Left renal pelvis (tissue), 4 donors: ENCODE results near the gene GPD1. TPM values are rescaled to one million over a fixed set of nuclear protein-coding genes. Genes with fewer than 3 reads are reported as not detected.
"Not testable (repeated sequence)": the region's sequence is repeated elsewhere in the genome, so short reads cannot be mapped to it uniquely, and the experiment has no call there.

Experiments used
- DNase-seq, 4 donors: peaks; one replicate each; pipeline ENCODE4 v3.0.0-alpha.2; 2013; ENCODE audit warnings: low read depth in 4 of 4, low spot score in 3 of 4
- polyA plus RNA-seq, 4 donors: library from polyadenylated mRNA; unstranded; fragments of 120-200 nt; gene quantifications; one replicate each; pipeline ENCODE4 v1.2.1, GENCODE V29; 2013; ENCODE audit not compliant: insufficient read length in 4 of 4

The GPD1 gene
- polyA plus RNA-seq, 4 donors = 1.5 to 72.2 (median 46.0) TPM

GRCh38 chr12:50073206-50073605 is 30.6 kb upstream of the GPD1 start:
- no peak for DNase-seq

- DNase-seq = no peak
These were observed 30.1 kb upstream of the GPD1 start for GRCh38 chr12:50073712-50074111.

GRCh38 chr12:50074936-50075807 is 28.6 kb upstream of the GPD1 start:
- DNase-seq = no peak

- no peak for DNase-seq
These were observed 28.0 kb upstream of the GPD1 start for GRCh38 chr12:50075808-50076170.

GRCh38 chr12:50077099-50077498 is 26.7 kb upstream of the GPD1 start:
- DNase-seq = no peak

GRCh38 chr12:50078281-50078680 is 25.5 kb upstream of the GPD1 start:
- no peak for DNase-seq

GRCh38 chr12:50079771-50080170 is 24.0 kb upstream of the GPD1 start:
- DNase-seq = no peak

GRCh38 chr12:50081096-50081808 is 22.6 kb upstream of the GPD1 start:
- DNase-seq = no peak

GRCh38 chr12:50082644-50083043 is 21.2 kb upstream of the GPD1 start:
- DNase-seq = no peak

GRCh38 chr12:50083301-50083700 is 20.5 kb upstream of the GPD1 start:
- DNase-seq = no peak

GRCh38 chr12:50084409-50084774 is 19.4 kb upstream of the GPD1 start:
- DNase-seq = not testable (repeated sequence)

GRCh38 chr12:50084775-50085614 is 18.8 kb upstream of the GPD1 start, which contains the start of gene SMARCD1:
Gene SMARCD1 (plus strand): TSS chr12:50085342. CDS start chr12:50085370, 28 bp downstream.
- peak; percentile 85 to 89 (median 87) for DNase-seq

GRCh38 chr12:50085615-50086072 is 18.2 kb upstream of the GPD1 start:
- DNase-seq = no peak

GRCh38 chr12:50086148-50086547 is 17.7 kb upstream of the GPD1 start:
- no peak for DNase-seq

- no peak for DNase-seq
These were observed 16.7 kb upstream of the GPD1 start for GRCh38 chr12:50087151-50087550.

GRCh38 chr12:50087995-50088394 is 15.8 kb upstream of the GPD1 start:
- DNase-seq = no peak

GRCh38 chr12:50088577-50089335 is 15.1 kb upstream of the GPD1 start:
- DNase-seq = no peak

GRCh38 chr12:50089730-50090129 is 14.1 kb upstream of the GPD1 start:
- DNase-seq = no peak

GRCh38 chr12:50090391-50090790 is 13.4 kb upstream of the GPD1 start:
- DNase-seq = no peak

GRCh38 chr12:50097952-50098351 is 5.9 kb upstream of the GPD1 start:
- DNase-seq = no peak
